H1 (cell line): Measurements from ENCODE around the gene FOXF1. TPM values are rescaled to one million over a fixed set of nuclear protein-coding genes. Genes with fewer than 3 reads are reported as not detected.

ENCODE experiments used
- CTCF ChIA-PET: fragments of 300-600 bp; sonication (Branson Sonifier 250); formaldehyde crosslinking; loops from one replicate; lab custom pipeline; 2021; ENCODE audit not compliant: partially characterized antibody; lab: Charles Lee
- POLR2A ChIA-PET: fragments of 300-600 bp; sonication (Branson Sonifier 250); formaldehyde crosslinking; loops from one replicate; lab custom pipeline; 2021; ENCODE audit warnings: inconsistent platforms; ENCODE audit not compliant: partially characterized antibody; lab: Charles Lee
- DNase-seq, 2 experiments: peaks; one replicate each; pipeline versions ENCODE4 v3.0.0 to v3.0.0-alpha.2; 2010 to 2022; ENCODE audit warnings: low spot score in 2 of 2, low read depth in 1 of 2, mixed read lengths in 1 of 2
- FAIRE-seq: peaks from 2 replicates; lab custom pipeline; 2011; peaks lifted over from hg19 to GRCh38; lab: Jason Lieb, UNC
- H2AFZ ChIP-seq: 2 replicates; pipeline ENCODE4 v1.8.1; 2012; ENCODE audit warnings: low read length, inconsistent platforms
- H2AK5ac ChIP-seq: 2 replicates; pipeline ENCODE4 v1.6.1; 2013; ENCODE audit warnings: low read depth, low read length
- H2BK120ac ChIP-seq: replicated peaks from 2 replicates; pipeline ENCODE3; 2013; ENCODE audit warnings: low read depth, low read length, inconsistent platforms
- H2BK12ac ChIP-seq: 2 replicates; pipeline ENCODE4 v1.6.1; 2013; ENCODE audit warnings: low read depth, low read length
- H2BK15ac ChIP-seq: 2 replicates; pipeline ENCODE4 v1.6.1; 2013; ENCODE audit warnings: low read length
- H2BK20ac ChIP-seq: 2 replicates; pipeline ENCODE4 v1.6.1; 2013; ENCODE audit warnings: low read length
- H2BK5ac ChIP-seq: 2 replicates; pipeline ENCODE4 v1.6.1; 2013; ENCODE audit warnings: low read depth, low read length
- H3K14ac ChIP-seq: 2 replicates; pipeline ENCODE4 v1.6.1; 2013; ENCODE audit warnings: inconsistent platforms; ENCODE audit not compliant: insufficient read length
- H3K18ac ChIP-seq: 2 replicates; pipeline ENCODE4 v1.6.1; 2013; ENCODE audit warnings: low read length; ENCODE audit errors: extremely low read depth
- H3K23ac ChIP-seq: 2 replicates; pipeline ENCODE4 v1.6.1; 2013; ENCODE audit warnings: inconsistent platforms; ENCODE audit not compliant: insufficient read length
- H3K23me2 ChIP-seq: 2 replicates; pipeline ENCODE4 v1.6.1; 2013; ENCODE audit warnings: low read depth, low read length
- H3K27ac ChIP-seq: 2 replicates; pipeline ENCODE4 v1.6.1; 2011; ENCODE audit warnings: low read depth, low read length, inconsistent platforms
- H3K27me3 ChIP-seq, 4 experiments: replicated peaks in 1 of 4; 1 replicate in 1 of 4; 2 replicates in 3 of 4; pipeline versions ENCODE4 v1.6.1 to v1.8.1; 2011 to 2013; ENCODE audit warnings: low read length in 3 of 4, mild to moderate bottlenecking in 3 of 4, inconsistent platforms in 2 of 4, mixed read lengths in 2 of 4, moderate library complexity in 1 of 4; ENCODE audit not compliant: control insufficient read depth in 3 of 4, insufficient read depth in 3 of 4; ENCODE audit errors: extremely low read depth in 1 of 4
- H3K36me3 ChIP-seq, 4 experiments: 2 replicates each; pipeline versions ENCODE4 v1.6.1 to v1.8.1; 2011 to 2013; ENCODE audit warnings: mild to moderate bottlenecking in 4 of 4, low read length in 3 of 4, moderate library complexity in 2 of 4, control low read depth in 1 of 4, inconsistent platforms in 1 of 4; ENCODE audit not compliant: insufficient read depth in 4 of 4, control insufficient read depth in 2 of 4
- H3K4ac ChIP-seq: replicated peaks from 2 replicates; pipeline ENCODE3; 2013; ENCODE audit warnings: low read length, low read depth, mixed read lengths, inconsistent platforms; ENCODE audit not compliant: insufficient read length
- H3K4me1 ChIP-seq, 4 experiments: replicated peaks in 1 of 4; 1 replicate in 1 of 4; 2 replicates in 3 of 4; pipeline versions ENCODE4 v1.6.1 to v1.8.1; 2011 to 2013; ENCODE audit warnings: low read length in 3 of 4, inconsistent platforms in 2 of 4, mixed read lengths in 1 of 4; ENCODE audit not compliant: insufficient read depth in 4 of 4, control insufficient read depth in 3 of 4
- H3K4me2 ChIP-seq, 2 experiments: 2 replicates each; pipeline versions ENCODE4 v1.6.1 to v1.8.1; 2011 to 2013; ENCODE audit warnings: low read depth in 2 of 2, low read length in 2 of 2, control low read depth in 1 of 2, inconsistent platforms in 1 of 2, mild to moderate bottlenecking in 1 of 2; ENCODE audit not compliant: insufficient read depth in 1 of 2
- H3K4me3 ChIP-seq, 4 experiments: fragments of 200-600, 300-600 bp in 1 of 4; sonication (generic), shearing (Covaris generic), sonication (Bioruptor Twin) in 1 of 4; 2 replicates each; pipeline versions ENCODE4 v1.5.1 to v1.8.1; 2011 to 2016; ENCODE audit warnings: low read length in 4 of 4, low read depth in 3 of 4, control low read depth in 2 of 4, inconsistent platforms in 2 of 4, mild to moderate bottlenecking in 2 of 4, mixed read lengths in 1 of 4, moderate library complexity in 1 of 4; ENCODE audit not compliant: insufficient read depth in 2 of 4; ENCODE audit errors: extremely low read depth in 1 of 4
- H3K56ac ChIP-seq: replicated peaks from 2 replicates; pipeline ENCODE3; 2013; ENCODE audit warnings: low read depth, mild to moderate bottlenecking, mixed read lengths, low read length, inconsistent platforms; ENCODE audit not compliant: insufficient read length
- H3K79me1 ChIP-seq: 2 replicates; pipeline ENCODE4 v1.6.1; 2013; ENCODE audit warnings: low read depth, low read length, control low read depth
- H3K79me2 ChIP-seq, 2 experiments: 2 replicates each; pipeline versions ENCODE4 v1.6.1 to v1.8.1; 2012 to 2013; ENCODE audit warnings: low read length in 2 of 2, mild to moderate bottlenecking in 2 of 2, inconsistent platforms in 1 of 2; ENCODE audit not compliant: insufficient read depth in 2 of 2, control insufficient read depth in 1 of 2
- H3K9ac ChIP-seq, 4 experiments: replicated peaks in 1 of 4; 1 replicate in 1 of 4; 2 replicates in 3 of 4; pipeline versions ENCODE4 v1.6.1 to v1.8.1; 2011 to 2013; ENCODE audit warnings: low read depth in 3 of 4, low read length in 3 of 4, control low read depth in 2 of 4, mild to moderate bottlenecking in 2 of 4, moderate library complexity in 2 of 4, inconsistent platforms in 1 of 4; ENCODE audit errors: extremely low read depth in 1 of 4
- H3K9me3 ChIP-seq, 2 experiments: 2 replicates each; pipeline versions ENCODE4 v1.6.1 to v1.8.1; 2012 to 2013; ENCODE audit warnings: mild to moderate bottlenecking in 2 of 2, moderate library complexity in 2 of 2, control low read depth in 1 of 2, inconsistent platforms in 1 of 2, low read depth in 1 of 2, low read length in 1 of 2, mixed read lengths in 1 of 2; ENCODE audit not compliant: insufficient read depth in 2 of 2
- H4K20me1 ChIP-seq, 2 experiments: replicated peaks in 1 of 2; 2 replicates each; pipeline versions ENCODE3 to v1.8.1; 2011 to 2013; ENCODE audit warnings: inconsistent platforms in 2 of 2, low read length in 2 of 2, mild to moderate bottlenecking in 1 of 2; ENCODE audit not compliant: insufficient read depth in 2 of 2, control insufficient read depth in 1 of 2
- H4K5ac ChIP-seq: 2 replicates; pipeline ENCODE4 v1.6.1; 2013; ENCODE audit warnings: low read length, low read depth, mixed read lengths, inconsistent platforms; ENCODE audit not compliant: insufficient read length
- H4K8ac ChIP-seq: 2 replicates; pipeline ENCODE4 v1.8.0; 2013; ENCODE audit warnings: mild to moderate bottlenecking, moderate library complexity, low read length, inconsistent platforms; ENCODE audit not compliant: insufficient read depth; ENCODE audit errors: extremely low read depth
- H4K91ac ChIP-seq: replicated peaks from 2 replicates; pipeline ENCODE3; 2013; ENCODE audit warnings: low read length, mixed read lengths, inconsistent platforms; ENCODE audit not compliant: insufficient read length
- ATF2 ChIP-seq: IDR thresholded peaks from 2 replicates; pipeline ENCODE4 v1.6.1; 2012; ENCODE audit warnings: low read length, inconsistent platforms
- BCL11A ChIP-seq, 2 experiments: IDR thresholded peaks; one replicate each; pipeline ENCODE4 v1.6.1; 2011; ENCODE audit warnings: low read depth in 2 of 2, low read length in 2 of 2, mild to moderate bottlenecking in 2 of 2
- CBX8 ChIP-seq: fragments of 300-800, 300-1000 bp; sonication (generic); IDR thresholded peaks from 2 replicates; pipeline ENCODE4 v1.7.1; 2016; ENCODE audit warnings: low read depth, low read length, borderline replicate concordance
- EP300 ChIP-seq, 2 experiments: IDR thresholded peaks; 1 replicate in 1 of 2; 2 replicates in 1 of 2; pipeline ENCODE4 v1.6.1; 2011 to 2012; ENCODE audit warnings: low read depth in 2 of 2, low read length in 2 of 2, mild to moderate bottlenecking in 2 of 2, borderline replicate concordance in 1 of 2, inconsistent platforms in 1 of 2, moderate library complexity in 1 of 2
- GTF2F1 ChIP-seq: IDR thresholded peaks from 2 replicates; pipeline ENCODE4 v1.6.1; 2012; ENCODE audit warnings: low read depth, low read length, improper control_type of control experiment, borderline replicate concordance
- KDM5A ChIP-seq: fragments of 200-600 bp; IDR thresholded peaks from 2 replicates; pipeline ENCODE4 v1.7.1; 2012; ENCODE audit warnings: mild to moderate bottlenecking, low read length, inconsistent platforms, mixed read lengths
- POU5F1 ChIP-seq: IDR thresholded peaks from 2 replicates; pipeline ENCODE4 v1.6.1; 2011; ENCODE audit warnings: low read depth, mild to moderate bottlenecking, low read length, moderate library complexity
- SIRT6 ChIP-seq: IDR thresholded peaks from one replicate; pipeline ENCODE4 v1.7.1; 2012; ENCODE audit warnings: low read length, inconsistent platforms
- SP1 ChIP-seq: IDR thresholded peaks from 2 replicates; pipeline ENCODE4 v1.6.1; 2011; ENCODE audit warnings: low read depth, low read length
- SUZ12 ChIP-seq: fragments of 200-600 bp; sonication (generic); IDR thresholded peaks from 2 replicates; pipeline ENCODE4 v1.6.1; 2012; ENCODE audit warnings: mild to moderate bottlenecking, inconsistent platforms, low read length, moderate library complexity, mixed read lengths
- TAF1 ChIP-seq: IDR thresholded peaks from 2 replicates; pipeline ENCODE4 v1.6.1; 2011; ENCODE audit warnings: mild to moderate bottlenecking, low read depth, low read length
- YY1 ChIP-seq: IDR thresholded peaks from 2 replicates; pipeline ENCODE4 v1.6.1; 2011; ENCODE audit warnings: low read depth, mild to moderate bottlenecking, low read length
- ZNF274 ChIP-seq: IDR thresholded peaks from 2 replicates; pipeline ENCODE4 v1.7.0; 2012; ENCODE audit warnings: low read length, borderline replicate concordance; ENCODE audit errors: extremely low read depth
- polyA plus RNA-seq, 7 experiments: library from polyadenylated mRNA; depleted of rRNA in 3 of 7; stranded (reverse) in 5 of 7; unstranded in 2 of 7; fragments of >200 nt in 5 of 7; fragments of 200-250 nt in 2 of 7; gene quantifications; 1 replicate in 5 of 7; 2 replicates in 1 of 7; 4 replicates in 1 of 7; pipeline versions ENCODE4 v1.2.1 to v1.2.3, GENCODE V29; 2011 to 2013; ENCODE audit warnings: missing spikeins in 2 of 7, mixed read lengths in 2 of 7
- total RNA-seq: library from RNA; stranded (reverse); fragmentation: NEBNext Ultra II Directional; extraction: Animal tissue kit (Norgen Biotek cat#: 25700); gene quantifications from 2 replicates; pipeline ENCODE4 v1.2.1, GENCODE V29; 2021

The FOXF1 gene
- total and polyA plus RNA-seq, 2 of the 8 experiments (the other 6 are each of a cell fraction or from before 2014, with no cell fraction given) = 0.02 TPM; not detected in 1

- FAIRE-seq (no peak), DNase-seq (no peak)
- H3K79me2 ChIP-seq = no peaks in the 10 kb centered on the region
- H4K20me1 ChIP-seq = no peaks in the 10 kb centered on the region
- no peak overlapping the region for H2BK20ac ChIP-seq
- H3K36me3 ChIP-seq = no peaks in the 10 kb centered on the region
- peaks cover 3% of the 10 kb centered on the region; the same call in 1 of the 2 replicates for H3K23me2 ChIP-seq
- no peak overlapping the region for H3K56ac ChIP-seq
- no peak overlapping the region for H4K8ac ChIP-seq
- CTCF ChIA-PET = interaction anchor here (0.5 to 1.3 kb wide), 2 partner anchors 12 to 138 kb away, joined by 3 read pairs; no protein-coding TSS in a partner anchor
- H3K9me3 ChIP-seq = peaks cover 0 to 1% of the 10 kb centered on the region in 2 experiments; a peak in 1 of 4 replicates
- no peak overlapping the region for H4K5ac ChIP-seq
- H2BK15ac ChIP-seq = no peak overlapping the region
- no peak overlapping the region for H4K91ac ChIP-seq
- H3K23ac ChIP-seq = no peak overlapping the region
- H2AK5ac ChIP-seq = no peak overlapping the region
- no peak overlapping the region for H3K9ac ChIP-seq
- no peak overlapping the region for H3K4me2 ChIP-seq
- no peak overlapping the region for H3K14ac ChIP-seq
- no peak overlapping the region for H3K4me3 ChIP-seq
- H2BK120ac ChIP-seq = no peak overlapping the region
- POLR2A ChIA-PET = no interaction called here
- H3K79me1 ChIP-seq = no peaks in the 10 kb centered on the region
- H3K4ac ChIP-seq = no peak overlapping the region
- no peak overlapping the region for H3K18ac ChIP-seq
- no peak overlapping the region for H2AFZ ChIP-seq
- H3K27ac ChIP-seq = no peak overlapping the region
- H2BK5ac ChIP-seq = no peak overlapping the region
- H2BK12ac ChIP-seq = no peak overlapping the region
- H3K4me1 ChIP-seq = no peaks in the 10 kb centered on the region
- H3K27me3 ChIP-seq = 0 out of 7 replicates have a peak, but pooled peaks cover 0 to 5% (median 0%) of the 10 kb centered on the region in 4 experiments
- no peak for TF ChIP-seq TAF1
- TF ChIP-seq POU5F1 = no peak
- TF ChIP-seq SIRT6 = no peak
- no peak for TF ChIP-seq KDM5A
- no peak for TF ChIP-seq GTF2F1
- no peak for TF ChIP-seq ATF2
- no peak for TF ChIP-seq YY1
- TF ChIP-seq SP1 = no peak
- no peak for TF ChIP-seq SUZ12
- TF ChIP-seq EP300 (IDR thresholded peaks at IDR 0.05; ENCODE audit: borderline replicate concordance in 1 of 2, low read depth in 2 of 2, low read length in 2 of 2) = no peak
- no peak for TF ChIP-seq BCL11A (IDR thresholded peaks at IDR 0.05; ENCODE audit: low read depth in 2 of 2, low read length in 2 of 2)
- no peak for TF ChIP-seq ZNF274
- no peak for TF ChIP-seq CBX8
Observed at GRCh38 chr16:86478779-86479178, 31.5 kb upstream of the FOXF1 start.
